HUDEP-2 (cell line): Measurements from ENCODE around the gene ROBO1.

Experiments
- DNase-seq, 76 experiments: peaks; one replicate each; lab custom pipeline; 2025; ENCODE audit not compliant: unreplicated experiment in 76 of 76; lab: John Stamatoyannopoulos, UW

Gene ROBO1

GRCh38 chr3:78993375-78993774, 774.4 kb downstream of the ROBO1 start:
- DNase-seq = no peak

GRCh38 chr3:78992830-78993229, 775.0 kb downstream of the ROBO1 start:
- no peak for DNase-seq

GRCh38 chr3:78992400-78992799, 775.4 kb downstream of the ROBO1 start:
- no peak for DNase-seq

- no peak for DNase-seq
These were observed 776.1 kb downstream of the ROBO1 start for GRCh38 chr3:78991656-78992055.

- no peak for DNase-seq
These were observed 777.6 kb downstream of the ROBO1 start for GRCh38 chr3:78990156-78990555.

GRCh38 chr3:78988324-78988723, 779.5 kb downstream of the ROBO1 start:
- DNase-seq = peak in 1 of 76 experiments; percentile 0

GRCh38 chr3:78986416-78987101, 781.2 kb downstream of the ROBO1 start:
- DNase-seq = no peak

GRCh38 chr3:78985981-78986380, 781.8 kb downstream of the ROBO1 start:
- DNase-seq = no peak

GRCh38 chr3:78979028-78979427, 788.8 kb downstream of the ROBO1 start:
- no peak for DNase-seq

GRCh38 chr3:78978037-78978436, 789.8 kb downstream of the ROBO1 start:
- no peak for DNase-seq

GRCh38 chr3:78977073-78977472, 790.7 kb downstream of the ROBO1 start:
- no peak for DNase-seq

- no peak for DNase-seq
These were observed 791.6 kb downstream of the ROBO1 start for GRCh38 chr3:78976200-78976599.

GRCh38 chr3:78974181-78974790, 793.5 kb downstream of the ROBO1 start:
- no peak for DNase-seq

GRCh38 chr3:78972617-78973301, 795.0 kb downstream of the ROBO1 start:
- DNase-seq = no peak

- no peak for DNase-seq
These were observed 797.1 kb downstream of the ROBO1 start for GRCh38 chr3:78970656-78971055.

GRCh38 chr3:78969483-78969882, 798.3 kb downstream of the ROBO1 start:
- DNase-seq = no peak

- no peak for DNase-seq
These were observed 800.7 kb downstream of the ROBO1 start for GRCh38 chr3:78967061-78967460.

- no peak for DNase-seq
These were observed 804.0 kb downstream of the ROBO1 start for GRCh38 chr3:78963771-78964170.

- no peak for DNase-seq
These were observed 810.3 kb downstream of the ROBO1 start for GRCh38 chr3:78957456-78957855.

GRCh38 chr3:78951342-78951945, 816.4 kb downstream of the ROBO1 start:
- DNase-seq = no peak

GRCh38 chr3:78941587-78941986, 826.2 kb downstream of the ROBO1 start:
- DNase-seq = no peak

- DNase-seq = no peak
These were observed 827.2 kb downstream of the ROBO1 start for GRCh38 chr3:78940626-78941025.
